ELR (cell line): ENCODE results near the gene SLC25A27.
"Not testable (repeated sequence)": the region's sequence is repeated elsewhere in the genome, so short reads cannot be mapped to it uniquely, and the experiment has no call there.

Experiments used
- DNase-seq: peaks from one replicate; pipeline ENCODE4 v3.0.0-alpha.2; 2015; ENCODE audit warnings: low read depth

Gene SLC25A27

GRCh38 chr6:46652603-46653438 lies at the start of gene SLC25A27, which contains the start of gene CYP39A1:
SLC25A27 (plus strand) TSS chr6:46652975; CDS start chr6:46653193, 218 bp downstream.
CYP39A1 (minus strand) TSS chr6:46652818; CDS start chr6:46652582, 236 bp downstream.
- DNase-seq, result peak; percentile 89

GRCh38 chr6:46605091-46605797 lies 47.5 kb upstream of the SLC25A27 start:
- no peak for DNase-seq

GRCh38 chr6:46606338-46606737 lies 46.4 kb upstream of the SLC25A27 start:
- DNase-seq, result no peak

GRCh38 chr6:46610862-46611553 lies 41.8 kb upstream of the SLC25A27 start:
- DNase-seq, result no peak

- DNase-seq, result no peak
Observed at GRCh38 chr6:46612645-46613044, 40.1 kb upstream of the SLC25A27 start.

GRCh38 chr6:46618726-46619125 lies 34.0 kb upstream of the SLC25A27 start:
- no peak for DNase-seq

- DNase-seq, result peak; percentile 62
Observed at GRCh38 chr6:46626228-46626909, 26.4 kb upstream of the SLC25A27 start.

- DNase-seq, result no peak
Observed at GRCh38 chr6:46626976-46627375, 25.8 kb upstream of the SLC25A27 start.

- DNase-seq, result no peak
Observed at GRCh38 chr6:46628498-46628897, 24.3 kb upstream of the SLC25A27 start.

GRCh38 chr6:46628976-46629375 lies 23.8 kb upstream of the SLC25A27 start:
- DNase-seq, result no peak

- no peak for DNase-seq
Observed at GRCh38 chr6:46629691-46630090, 23.1 kb upstream of the SLC25A27 start.

- no peak for DNase-seq
Observed at GRCh38 chr6:46632053-46632452, 20.7 kb upstream of the SLC25A27 start.

GRCh38 chr6:46635462-46635861 lies 17.3 kb upstream of the SLC25A27 start:
- no peak for DNase-seq

GRCh38 chr6:46637145-46637544 lies 15.6 kb upstream of the SLC25A27 start:
- DNase-seq, result peak; percentile 63

GRCh38 chr6:46637933-46638332 lies 14.8 kb upstream of the SLC25A27 start:
- DNase-seq, result no peak

- DNase-seq, result peak; percentile 47
Observed at GRCh38 chr6:46638650-46639049, 14.1 kb upstream of the SLC25A27 start.

GRCh38 chr6:46642928-46643751 lies 9.6 kb upstream of the SLC25A27 start:
- peak; percentile 36 for DNase-seq

GRCh38 chr6:46645265-46645664 lies 7.5 kb upstream of the SLC25A27 start:
- DNase-seq, result no peak

- DNase-seq, result not testable (repeated sequence)
Observed at GRCh38 chr6:46648108-46648507, 4.7 kb upstream of the SLC25A27 start.

GRCh38 chr6:46648869-46649492 lies 3.8 kb upstream of the SLC25A27 start:
- DNase-seq, result peak; percentile 46

GRCh38 chr6:46651006-46651405 lies 1.8 kb upstream of the SLC25A27 start:
- no peak for DNase-seq
